ENCODE data around the gene FUT8. TPM values are rescaled to one million over a fixed set of nuclear protein-coding genes. Genes with fewer than 3 reads are reported as not detected.

The FUT8 gene
- total RNA-seq, 1 donor, result 165 TPM

- no peak for DNase-seq (ENCODE audit: low read depth)
- no peak overlapping the region for H3K4me3 ChIP-seq (ENCODE audit: low read depth, low read length)
- TF ChIP-seq CTCF (IDR thresholded peaks at IDR 0.05; ENCODE audit: insufficient read depth, low read length), result no peak
These were observed 238.3 kb downstream of the FUT8 start for GRCh38 chr14:65650826-65651225.

- no peak for TF ChIP-seq CTCF (IDR thresholded peaks at IDR 0.05; ENCODE audit: insufficient read depth, low read length)
- no peak for DNase-seq (ENCODE audit: low read depth)
- no peak overlapping the region for H3K4me3 ChIP-seq (ENCODE audit: low read depth, low read length)
These were observed 244.0 kb downstream of the FUT8 start for GRCh38 chr14:65656554-65656953.

- DNase-seq (ENCODE audit: low read depth), result peak; percentile 82
- TF ChIP-seq CTCF (IDR thresholded peaks at IDR 0.05; ENCODE audit: insufficient read depth, low read length), result no peak
- no peak overlapping the region for H3K4me3 ChIP-seq (ENCODE audit: low read depth, low read length)
These were observed 245.7 kb downstream of the FUT8 start for GRCh38 chr14:65658202-65658601.

GRCh38 chr14:65661865-65662264 is 249.3 kb downstream of the FUT8 start:
- DNase-seq (ENCODE audit: low read depth), result no peak
- no peak for TF ChIP-seq CTCF (IDR thresholded peaks at IDR 0.05; ENCODE audit: insufficient read depth, low read length)
- H3K4me3 ChIP-seq (ENCODE audit: low read depth, low read length), result no peak overlapping the region

- DNase-seq (ENCODE audit: low read depth), result no peak
- TF ChIP-seq CTCF (IDR thresholded peaks at IDR 0.05; ENCODE audit: insufficient read depth, low read length), result no peak
- H3K4me3 ChIP-seq (ENCODE audit: low read depth, low read length), result no peak overlapping the region
These were observed 251.9 kb downstream of the FUT8 start for GRCh38 chr14:65664436-65664835.

- H3K4me3 ChIP-seq (ENCODE audit: low read depth, low read length), result no peak overlapping the region
- no peak for DNase-seq (ENCODE audit: low read depth)
- no peak for TF ChIP-seq CTCF (IDR thresholded peaks at IDR 0.05; ENCODE audit: insufficient read depth, low read length)
These were observed 264.0 kb downstream of the FUT8 start for GRCh38 chr14:65676361-65677014.

GRCh38 chr14:65685572-65685971 is 273.0 kb downstream of the FUT8 start:
- TF ChIP-seq CTCF (IDR thresholded peaks at IDR 0.05; ENCODE audit: insufficient read depth, low read length), result no peak
- no peak overlapping the region for H3K4me3 ChIP-seq (ENCODE audit: low read depth, low read length)
- DNase-seq (ENCODE audit: low read depth), result no peak
